Measurements from ENCODE around the gene CCL19. TPM values are rescaled to one million over a fixed set of nuclear protein-coding genes. Genes with fewer than 3 reads are reported as not detected.

The CCL19 gene
- total RNA-seq, 4 donors from 2014 or later, result 0.57 to 0.71 TPM; not detected in 2

GRCh38 chr9:34664281-34665066, 26.6 kb downstream of the CCL19 start:
- H3K9me3 ChIP-seq, result no peaks in the 10 kb centered on the region
- H3K27ac ChIP-seq (replicated peaks in 1 of 4), result peak overlapping the region; percentile 98 to 100 (median 98)
- peak; percentile 95 for DNase-seq (ENCODE audit: extremely low spot score)
- intact Hi-C loops (cut with DNase I), result loop anchor here (5.0 kb wide), 1 partner anchor 38 kb away; no protein-coding TSS in a partner anchor
- peaks cover 18 to 39% (median 37%) of the 10 kb centered on the region in 4 donors for H3K36me3 ChIP-seq
- H3K4me3 ChIP-seq, result peak overlapping the region; percentile 72 to 82 (median 76)
- WGBS, result 21% methylated on average over 12 of the region's 18 CpGs
- TF ChIP-seq, protein P1, sequence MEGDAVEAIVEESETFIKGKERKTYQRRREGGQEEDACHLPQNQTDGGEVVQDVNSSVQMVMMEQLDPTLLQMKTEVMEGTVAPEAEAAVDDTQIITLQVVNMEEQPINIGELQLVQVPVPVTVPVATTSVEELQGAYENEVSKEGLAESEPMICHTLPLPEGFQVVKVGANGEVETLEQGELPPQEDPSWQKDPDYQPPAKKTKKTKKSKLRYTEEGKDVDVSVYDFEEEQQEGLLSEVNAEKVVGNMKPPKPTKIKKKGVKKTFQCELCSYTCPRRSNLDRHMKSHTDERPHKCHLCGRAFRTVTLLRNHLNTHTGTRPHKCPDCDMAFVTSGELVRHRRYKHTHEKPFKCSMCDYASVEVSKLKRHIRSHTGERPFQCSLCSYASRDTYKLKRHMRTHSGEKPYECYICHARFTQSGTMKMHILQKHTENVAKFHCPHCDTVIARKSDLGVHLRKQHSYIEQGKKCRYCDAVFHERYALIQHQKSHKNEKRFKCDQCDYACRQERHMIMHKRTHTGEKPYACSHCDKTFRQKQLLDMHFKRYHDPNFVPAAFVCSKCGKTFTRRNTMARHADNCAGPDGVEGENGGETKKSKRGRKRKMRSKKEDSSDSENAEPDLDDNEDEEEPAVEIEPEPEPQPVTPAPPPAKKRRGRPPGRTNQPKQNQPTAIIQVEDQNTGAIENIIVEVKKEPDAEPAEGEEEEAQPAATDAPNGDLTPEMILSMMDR (IDR thresholded peaks at IDR 0.05), result peak; percentile 66 to 82 (median 77)
- TF ChIP-seq POLR2AphosphoS5 (IDR thresholded peaks at IDR 0.05) (peak in 1 of 2 donors; percentile 55), POLR2A (IDR thresholded peaks at IDR 0.05; ENCODE audit: low read depth) (no peak), EP300 (IDR thresholded peaks at IDR 0.05) (no peak)
- H3K27me3 ChIP-seq, result no peaks in the 10 kb centered on the region
- H3K4me1 ChIP-seq, result peaks cover 21 to 38% (median 30%) of the 10 kb centered on the region in 4 donors

GRCh38 chr9:34663303-34663605, 27.8 kb downstream of the CCL19 start:
- peaks cover 18 to 38% (median 36%) of the 10 kb centered on the region in 4 donors for H3K36me3 ChIP-seq
- peak overlapping the region in 2 of 4 donors; percentile 8 to 98 for H3K27ac ChIP-seq (replicated peaks in 1 of 4)
- DNase-seq (ENCODE audit: extremely low spot score), result no peak
- intact Hi-C loops (cut with DNase I), result no loop called here
- H3K4me3 ChIP-seq, result no peak overlapping the region
- H3K27me3 ChIP-seq, result no peaks in the 10 kb centered on the region
- H3K4me1 ChIP-seq, result peaks cover 21 to 38% (median 30%) of the 10 kb centered on the region in 4 donors
- TF ChIP-seq POLR2A (IDR thresholded peaks at IDR 0.05; ENCODE audit: low read depth) (no peak), EP300 (IDR thresholded peaks at IDR 0.05) (no peak), POLR2AphosphoS5 (IDR thresholded peaks at IDR 0.05) (no peak)
- TF ChIP-seq, protein P1 (IDR thresholded peaks at IDR 0.05), result no peak
- H3K9me3 ChIP-seq, result no peaks in the 10 kb centered on the region

DNA sequence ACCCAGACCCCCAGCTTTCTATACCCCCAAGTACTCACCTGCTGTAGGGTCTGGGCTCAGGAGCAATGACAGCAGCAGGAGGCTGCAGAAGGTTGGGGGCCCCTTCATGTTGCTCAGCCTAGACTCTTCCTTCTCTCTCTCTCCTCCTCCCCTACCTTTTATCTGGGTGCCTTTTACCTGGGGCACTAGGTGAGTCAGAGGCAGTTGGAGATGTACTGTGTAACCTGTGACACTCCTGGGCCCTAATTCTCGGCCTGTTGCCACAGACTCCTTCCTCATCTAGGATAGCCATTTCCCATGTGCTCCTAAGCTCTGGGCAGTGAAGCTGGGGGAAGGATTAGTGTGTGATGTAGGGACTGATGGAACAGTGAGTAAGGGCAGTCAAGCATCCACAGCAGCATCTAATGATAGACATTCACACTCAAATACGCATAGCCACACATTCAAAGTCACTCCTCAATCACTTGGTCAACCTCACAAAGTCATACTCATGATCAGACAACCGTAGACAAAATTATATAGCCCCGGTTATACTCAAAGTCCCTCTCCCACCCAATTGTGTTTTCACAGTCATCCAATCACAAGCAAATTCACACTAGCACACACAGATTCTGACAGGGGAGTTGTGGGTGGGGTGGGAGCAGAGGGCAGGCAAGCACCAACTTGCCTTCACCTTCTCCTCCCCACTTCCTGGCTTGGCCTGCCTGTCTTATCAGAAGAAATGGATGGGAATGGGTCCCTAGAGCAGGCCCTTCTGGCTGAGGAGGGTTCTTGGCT, 28.4 kb downstream of the CCL19 start, which contains the start of gene CCL27:
TSS of gene CCL27 (minus strand) at position 132 of the 777 bp plus-strand sequence. CDS start at position 108, 24 bp downstream.
- no peak within 1 kb of the TSS for H3K4me3 ChIP-seq
- WGBS, result 96% methylated on average over 4 of the region's 4 CpGs
- TF ChIP-seq EP300 (IDR thresholded peaks at IDR 0.05), result no peak
- TF ChIP-seq, protein P1 (IDR thresholded peaks at IDR 0.05), result no peak
- TF ChIP-seq POLR2A (IDR thresholded peaks at IDR 0.05; ENCODE audit: low read depth), result no peak
- no peak for TF ChIP-seq POLR2AphosphoS5 (IDR thresholded peaks at IDR 0.05)
- intact Hi-C loops (cut with DNase I), result no loop called here
- H3K36me3 ChIP-seq, result peaks cover 18 to 41% (median 32%) of the 10 kb centered on the region in 4 donors
- no peaks in the 10 kb centered on the region for H3K9me3 ChIP-seq
- DNase-seq (ENCODE audit: extremely low spot score), result no peak
- peak within 1 kb of the TSS in 2 of 4 donors; percentile 8 to 98 for H3K27ac ChIP-seq (replicated peaks in 1 of 4)
- H3K4me1 ChIP-seq, result peaks cover 21 to 37% (median 30%) of the 10 kb centered on the region in 4 donors
- no peaks in the 10 kb centered on the region for H3K27me3 ChIP-seq

GRCh38 chr9:34659592-34660253, 31.4 kb downstream of the CCL19 start:
- no peak for DNase-seq (ENCODE audit: extremely low spot score)
- no peaks in the 10 kb centered on the region for H3K27me3 ChIP-seq
- intact Hi-C loops (cut with DNase I), result loop anchor here (10.0 kb wide), 1 partner anchor 65 kb away; no protein-coding TSS in a partner anchor
- H3K9me3 ChIP-seq, result no peaks in the 10 kb centered on the region
- 97% methylated on average over 6 of the region's 8 CpGs for WGBS
- no peak overlapping the region for H3K27ac ChIP-seq (replicated peaks in 1 of 4)
- no peak overlapping the region for H3K4me3 ChIP-seq
- no peak for TF ChIP-seq POLR2AphosphoS5 (IDR thresholded peaks at IDR 0.05)
- TF ChIP-seq POLR2A (IDR thresholded peaks at IDR 0.05; ENCODE audit: low read depth), result no peak
- TF ChIP-seq, protein P1 (IDR thresholded peaks at IDR 0.05), result no peak
- no peak for TF ChIP-seq EP300 (IDR thresholded peaks at IDR 0.05)
- peaks cover 16 to 31% (median 20%) of the 10 kb centered on the region in 4 donors for H3K4me1 ChIP-seq
- peaks cover 18 to 45% (median 37%) of the 10 kb centered on the region in 4 donors for H3K36me3 ChIP-seq

Data from esophagus muscularis mucosa (tissue), 4 donors.